Measurements from ENCODE around the gene NPNT. TPM values are rescaled to one million over a fixed set of nuclear protein-coding genes. Genes with fewer than 3 reads are reported as not detected.

The NPNT gene
- total RNA-seq, 1 donor = not detected

DNA sequence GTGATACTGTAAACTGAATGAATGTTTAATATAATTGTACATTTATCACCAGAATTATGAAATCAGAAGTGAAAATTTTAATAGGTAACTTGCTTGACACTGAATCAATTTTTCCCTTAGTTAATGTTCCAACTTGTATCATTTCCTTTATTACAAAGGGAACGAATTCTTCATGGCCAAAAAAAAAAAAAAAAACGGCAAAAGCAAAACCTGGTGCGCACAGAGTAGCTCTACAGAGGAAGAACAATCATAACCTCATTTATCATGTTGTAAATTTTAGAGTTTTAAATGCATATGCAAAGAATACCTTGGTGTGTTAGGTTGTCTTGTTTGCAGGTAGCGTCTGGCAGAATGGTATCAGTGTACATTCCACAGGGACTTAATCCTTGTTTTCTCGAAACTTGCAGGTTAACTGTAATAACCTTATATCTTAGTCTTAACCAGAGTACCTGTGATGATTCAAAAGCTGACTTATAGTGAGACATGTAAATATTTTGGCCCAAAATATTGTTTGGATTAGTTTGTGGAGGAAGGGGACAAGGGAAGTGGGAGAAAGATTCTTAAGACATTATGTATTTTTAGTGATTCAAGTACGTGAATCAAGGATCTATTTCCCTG is 70.0 kb downstream of the NPNT start:
- TF ChIP-seq, protein P1, sequence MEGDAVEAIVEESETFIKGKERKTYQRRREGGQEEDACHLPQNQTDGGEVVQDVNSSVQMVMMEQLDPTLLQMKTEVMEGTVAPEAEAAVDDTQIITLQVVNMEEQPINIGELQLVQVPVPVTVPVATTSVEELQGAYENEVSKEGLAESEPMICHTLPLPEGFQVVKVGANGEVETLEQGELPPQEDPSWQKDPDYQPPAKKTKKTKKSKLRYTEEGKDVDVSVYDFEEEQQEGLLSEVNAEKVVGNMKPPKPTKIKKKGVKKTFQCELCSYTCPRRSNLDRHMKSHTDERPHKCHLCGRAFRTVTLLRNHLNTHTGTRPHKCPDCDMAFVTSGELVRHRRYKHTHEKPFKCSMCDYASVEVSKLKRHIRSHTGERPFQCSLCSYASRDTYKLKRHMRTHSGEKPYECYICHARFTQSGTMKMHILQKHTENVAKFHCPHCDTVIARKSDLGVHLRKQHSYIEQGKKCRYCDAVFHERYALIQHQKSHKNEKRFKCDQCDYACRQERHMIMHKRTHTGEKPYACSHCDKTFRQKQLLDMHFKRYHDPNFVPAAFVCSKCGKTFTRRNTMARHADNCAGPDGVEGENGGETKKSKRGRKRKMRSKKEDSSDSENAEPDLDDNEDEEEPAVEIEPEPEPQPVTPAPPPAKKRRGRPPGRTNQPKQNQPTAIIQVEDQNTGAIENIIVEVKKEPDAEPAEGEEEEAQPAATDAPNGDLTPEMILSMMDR (IDR thresholded peaks at IDR 0.05; ENCODE audit: insufficient read depth, low read depth, low read length) = no peak
- no peak overlapping the region for H3K4me3 ChIP-seq (ENCODE audit: low read depth, low read length)
- no peak for DNase-seq (ENCODE audit: low read depth)

DNA sequence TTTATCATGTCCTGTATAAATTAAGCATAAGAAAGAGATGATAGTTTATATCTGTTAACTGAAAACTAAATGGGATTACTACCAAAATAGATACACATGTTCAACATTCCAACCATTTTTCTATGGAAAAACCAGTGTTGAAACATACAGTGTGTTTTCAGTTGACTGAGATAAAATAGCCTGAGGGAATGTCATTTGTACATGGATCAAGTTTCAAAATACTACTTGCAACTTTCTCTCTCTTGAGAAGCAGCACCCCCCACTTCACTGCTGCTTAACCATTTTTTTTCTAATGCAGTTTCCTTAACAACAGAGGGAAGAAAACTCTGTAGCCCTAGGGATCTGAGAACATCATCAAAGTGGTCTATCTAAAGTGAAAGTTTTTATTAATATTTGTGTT is 70.8 kb downstream of the NPNT start:
- no peak overlapping the region for H3K4me3 ChIP-seq (ENCODE audit: low read depth, low read length)
- peak; percentile 80 for DNase-seq (ENCODE audit: low read depth)
- TF ChIP-seq, protein P1 (IDR thresholded peaks at IDR 0.05; ENCODE audit: insufficient read depth, low read depth, low read length) = no peak

DNA sequence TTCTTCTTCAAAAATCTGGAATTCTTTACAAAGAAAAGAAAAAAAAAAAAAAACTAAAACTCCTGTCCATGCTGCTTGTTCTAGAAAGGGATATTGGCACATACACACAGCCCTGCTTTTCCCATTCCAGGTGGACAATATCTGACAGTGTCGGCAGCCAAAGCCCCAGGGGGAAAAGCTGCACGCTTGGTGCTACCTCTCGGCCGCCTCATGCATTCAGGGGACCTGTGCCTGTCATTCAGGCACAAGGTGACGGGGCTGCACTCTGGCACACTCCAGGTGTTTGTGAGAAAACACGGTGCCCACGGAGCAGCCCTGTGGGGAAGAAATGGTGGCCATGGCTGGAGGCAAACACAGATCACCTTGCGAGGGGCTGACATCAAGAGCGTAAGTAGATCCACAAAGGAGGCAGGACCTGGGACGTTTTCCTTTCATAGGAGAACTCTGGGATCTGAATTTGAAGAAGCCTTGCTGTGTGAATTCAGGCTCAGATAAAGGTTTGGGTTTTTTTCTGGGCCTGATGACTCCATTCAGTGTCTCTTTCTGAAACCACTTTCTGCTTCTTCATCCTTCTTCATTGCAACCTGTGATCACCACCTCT is 71.9 kb downstream of the NPNT start:
- DNase-seq (ENCODE audit: low read depth) = no peak
- H3K4me3 ChIP-seq (ENCODE audit: low read depth, low read length) = no peak overlapping the region
- TF ChIP-seq, protein P1 (IDR thresholded peaks at IDR 0.05; ENCODE audit: insufficient read depth, low read depth, low read length) = no peak

DNA sequence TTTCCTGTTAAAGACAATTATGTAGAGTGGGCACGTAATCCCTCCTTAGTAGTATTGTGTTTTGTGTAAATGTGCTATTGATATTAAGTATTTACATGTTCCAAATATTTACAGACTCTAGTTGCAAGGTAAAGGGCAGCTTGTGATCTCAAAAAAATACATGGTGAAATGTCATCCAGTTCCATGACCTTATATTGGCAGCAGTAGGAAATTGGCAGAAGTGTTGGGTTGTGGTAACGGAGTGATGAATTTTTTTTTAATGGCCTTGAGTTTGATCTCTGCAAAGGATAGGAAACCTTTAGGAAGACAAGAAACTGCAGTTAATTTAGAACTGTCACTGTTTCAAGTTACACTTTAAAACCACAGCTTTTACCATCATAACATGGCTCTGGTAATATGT is 74.3 kb downstream of the NPNT start:
- TF ChIP-seq, protein P1 (IDR thresholded peaks at IDR 0.05; ENCODE audit: insufficient read depth, low read depth, low read length) = no peak
- H3K4me3 ChIP-seq (ENCODE audit: low read depth, low read length) = no peak overlapping the region
- DNase-seq (ENCODE audit: low read depth) = no peak

DNA sequence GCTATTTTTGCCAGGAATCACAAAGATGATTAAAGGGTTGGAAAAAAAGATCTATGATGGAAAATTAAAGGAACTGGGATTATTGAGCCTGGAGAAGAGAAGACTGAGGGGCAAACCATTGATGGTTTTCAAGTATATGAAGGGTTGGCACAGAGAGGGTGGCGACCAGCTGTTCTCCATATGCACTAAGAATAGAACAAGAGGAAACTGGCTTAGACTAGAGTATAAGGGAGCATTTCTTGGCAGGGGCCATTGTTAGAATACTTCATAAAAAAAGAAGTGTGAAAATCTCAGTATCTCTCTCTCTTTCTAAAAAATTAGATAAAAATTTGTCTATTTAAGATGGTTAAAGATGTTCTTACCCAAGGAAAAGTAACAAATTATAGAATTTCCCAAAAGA is 75.1 kb downstream of the NPNT start:
- TF ChIP-seq, protein P1 (IDR thresholded peaks at IDR 0.05; ENCODE audit: insufficient read depth, low read depth, low read length) = no peak
- no peak for DNase-seq (ENCODE audit: low read depth)
- no peak overlapping the region for H3K4me3 ChIP-seq (ENCODE audit: low read depth, low read length)

DNA sequence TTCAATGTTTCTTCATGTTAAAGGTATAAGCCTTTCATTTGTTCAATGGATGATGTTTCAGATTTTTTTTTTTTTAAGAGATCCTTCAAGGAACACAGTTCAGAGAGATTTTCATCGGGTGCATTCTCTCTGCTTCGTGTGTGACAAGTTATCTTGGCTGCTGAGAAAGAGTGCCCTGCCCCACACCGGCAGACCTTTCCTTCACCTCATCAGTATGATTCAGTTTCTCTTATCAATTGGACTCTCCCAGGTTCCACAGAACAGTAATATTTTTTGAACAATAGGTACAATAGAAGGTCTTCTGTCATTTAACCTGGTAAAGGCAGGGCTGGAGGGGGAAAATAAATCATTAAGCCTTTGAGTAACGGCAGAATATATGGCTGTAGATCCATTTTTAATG is 75.8 kb downstream of the NPNT start:
- TF ChIP-seq, protein P1 (IDR thresholded peaks at IDR 0.05; ENCODE audit: insufficient read depth, low read depth, low read length) = no peak
- no peak for DNase-seq (ENCODE audit: low read depth)

More for the DNA sequence above, 75.8 kb downstream of the NPNT start:
- no peak overlapping the region for H3K4me3 ChIP-seq (ENCODE audit: low read depth, low read length)

Measured in fibroblast of villous mesenchyme (primary cell).